ENCODE results near the gene CTXN2.

- TF ChIP-seq ZNF274 (IDR thresholded peaks at IDR 0.05; ENCODE audit: low read depth, low read length): no peak
- TF ChIP-seq SUZ12 (IDR thresholded peaks at IDR 0.05; ENCODE audit: extremely low read depth, insufficient read depth, insufficient read length): no peak
Measured at GRCh38 chr15:48225771-48226170, 34.3 kb downstream of the CTXN2 start.
